Spleen (tissue), 7 donors: ENCODE measurements around the gene ADCY10.

Experiments used
- CTCF ChIP-seq, 11 experiments: fragments of 200-600 bp in 7 of 11; fragments of 450-650 bp in 4 of 11; sonication (generic) in 4 of 11; IDR thresholded peaks in 8 of 11; conservative IDR thresholded peaks in 3 of 11; 1 replicate in 7 of 11; 2 replicates in 4 of 11; pipeline versions ENCODE4 v1.4.0 to v1.8.0; 2016 to 2021; ENCODE audit warnings: antibody characterized with exemption in 11 of 11, inconsistent platforms in 4 of 11, mild to moderate bottlenecking in 1 of 11
- POLR2A ChIP-seq, 3 donors: fragments of 450-650 bp; IDR thresholded peaks; one replicate each; pipeline ENCODE4 v1.5.1; 2017; ENCODE audit warnings: antibody characterized with exemption in 3 of 3, mild to moderate bottlenecking in 1 of 3
- donor health status: DM: no; HTN: no; CAD: no; lungs with moderate emphysema.
- donor health status: DM: no; HTN: no; CAD: no.
- donor health status: DM: no; HTN: no; CAD: no.

- no peak for TF ChIP-seq POLR2A (IDR thresholded peaks at IDR 0.05)
- no peak for TF ChIP-seq CTCF (IDR thresholded peaks at IDR 0.05 in 8 of 11, conservative IDR thresholded peaks at IDR 0.05 in 3 of 11)
Measured at GRCh38 chr1:167802235-167802634, 111.7 kb downstream of the ADCY10 start.
